IPS-20b (cell line): Measurements from ENCODE around the gene RICTOR.

ENCODE experiments used
- H3K27ac ChIP-seq: one replicate; pipeline ENCODE4 v1.5.1; 2013; ENCODE audit warnings: low read length
- H3K27me3 ChIP-seq: 2 replicates; pipeline ENCODE4 v1.6.1; 2013; ENCODE audit warnings: mild to moderate bottlenecking, low read length, inconsistent platforms; ENCODE audit not compliant: insufficient read depth
- H3K36me3 ChIP-seq: 2 replicates; pipeline ENCODE4 v1.6.1; 2013; ENCODE audit warnings: low read depth, mild to moderate bottlenecking, inconsistent platforms, low read length, moderate library complexity; ENCODE audit not compliant: insufficient read depth
- H3K4me1 ChIP-seq: 2 replicates; pipeline ENCODE4 v1.6.1; 2013; ENCODE audit warnings: mild to moderate bottlenecking, control low read depth, inconsistent platforms, low read length, moderate library complexity; ENCODE audit not compliant: insufficient read depth
- H3K4me3 ChIP-seq: 2 replicates; pipeline ENCODE4 v1.5.1; 2013; ENCODE audit warnings: mild to moderate bottlenecking, low read length, inconsistent platforms
- H3K9ac ChIP-seq: 2 replicates; pipeline ENCODE4 v1.6.1; 2013; ENCODE audit warnings: low read depth, mild to moderate bottlenecking, inconsistent platforms, low read length, moderate library complexity
- H3K9me3 ChIP-seq: 2 replicates; pipeline ENCODE4 v1.6.1; 2013; ENCODE audit warnings: mild to moderate bottlenecking, low read depth, low read length, inconsistent platforms; ENCODE audit not compliant: insufficient read depth

The RICTOR gene

DNA sequence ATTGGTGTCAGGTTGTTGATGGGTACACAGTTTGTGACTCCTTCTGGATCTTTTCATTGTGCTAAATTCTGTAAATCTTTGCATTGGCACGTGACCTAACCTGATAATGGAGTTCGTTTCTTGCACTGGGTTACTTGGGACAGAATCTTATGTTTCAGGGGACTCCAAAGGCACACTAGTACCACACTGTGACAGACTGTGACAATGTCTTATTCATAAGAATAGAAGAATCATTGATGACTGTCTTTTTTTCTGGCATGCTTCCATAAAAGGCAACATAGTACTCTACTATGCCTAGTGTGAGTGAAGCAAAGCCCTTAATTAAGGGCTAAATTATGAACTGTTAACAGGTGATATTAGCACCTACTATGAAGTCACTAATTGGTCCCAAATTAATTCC lies 35.4 kb upstream of the RICTOR start:
- H3K36me3 ChIP-seq, result no peaks in the 10 kb centered on the region
- no peak overlapping the region for H3K27ac ChIP-seq
- no peaks in the 10 kb centered on the region for H3K4me1 ChIP-seq

GRCh38 chr5:39108987-39109386 lies 34.8 kb upstream of the RICTOR start:
- Histone ChIP-seq H3K36me3 (no peaks in the 10 kb centered on the region), H3K4me3 (no peak overlapping the region), H3K27me3 (no peaks in the 10 kb centered on the region)

More for the DNA sequence above, 35.4 kb upstream of the RICTOR start:
- Histone ChIP-seq H3K27me3 (no peaks in the 10 kb centered on the region), H3K4me3 (no peak overlapping the region), H3K9me3 (no peaks in the 10 kb centered on the region), H3K9ac (no peak overlapping the region)

DNA sequence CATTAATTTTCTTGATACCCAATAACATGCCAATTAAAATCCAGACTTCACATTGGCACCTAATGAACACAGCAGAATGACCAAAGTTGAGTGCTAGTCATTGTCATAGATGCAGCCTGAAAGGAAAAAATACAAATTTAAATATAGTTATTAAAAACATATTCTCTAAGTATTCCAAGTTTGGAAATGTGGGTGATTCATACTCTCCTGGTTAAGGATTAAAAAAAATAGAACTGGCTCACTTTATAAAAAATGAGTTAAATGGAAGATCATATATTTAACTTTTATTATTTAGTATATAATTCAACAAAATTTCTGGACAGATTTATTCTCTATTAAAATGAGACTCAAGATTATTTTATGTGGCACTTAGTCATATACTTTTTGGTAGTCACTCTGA lies 33.2 kb upstream of the RICTOR start:
- no peaks in the 10 kb centered on the region for H3K36me3 ChIP-seq
- H3K27ac ChIP-seq, result no peak overlapping the region
- no peaks in the 10 kb centered on the region for H3K4me1 ChIP-seq
- H3K27me3 ChIP-seq, result no peaks in the 10 kb centered on the region
- H3K9me3 ChIP-seq, result no peaks in the 10 kb centered on the region
- no peak overlapping the region for H3K9ac ChIP-seq
- H3K4me3 ChIP-seq, result no peak overlapping the region

More at GRCh38 chr5:39108987-39109386, 34.8 kb upstream of the RICTOR start:
- Histone ChIP-seq H3K9ac (no peak overlapping the region), H3K4me1 (no peaks in the 10 kb centered on the region), H3K9me3 (no peaks in the 10 kb centered on the region), H3K27ac (no peak overlapping the region)

- no peak overlapping the region for H3K4me3 ChIP-seq
- no peaks in the 10 kb centered on the region for H3K36me3 ChIP-seq
- no peaks in the 10 kb centered on the region for H3K4me1 ChIP-seq
- H3K9me3 ChIP-seq, result no peaks in the 10 kb centered on the region
- H3K9ac ChIP-seq, result no peak overlapping the region
- no peak overlapping the region for H3K27ac ChIP-seq
- H3K27me3 ChIP-seq, result no peaks in the 10 kb centered on the region
Measured at GRCh38 chr5:39106322-39106721, 32.1 kb upstream of the RICTOR start.

- no peak overlapping the region for H3K27ac ChIP-seq
- no peaks in the 10 kb centered on the region for H3K9me3 ChIP-seq
- H3K4me3 ChIP-seq, result no peak overlapping the region
- no peak overlapping the region for H3K9ac ChIP-seq
- no peaks in the 10 kb centered on the region for H3K4me1 ChIP-seq
- no peaks in the 10 kb centered on the region for H3K27me3 ChIP-seq
- H3K36me3 ChIP-seq, result no peaks in the 10 kb centered on the region
Measured at GRCh38 chr5:39104221-39104620, 30.0 kb upstream of the RICTOR start.

- Histone ChIP-seq H3K4me1 (no peaks in the 10 kb centered on the region), H3K9ac (no peak overlapping the region), H3K27ac (no peak overlapping the region), H3K36me3 (no peaks in the 10 kb centered on the region), H3K4me3 (no peak overlapping the region), H3K27me3 (no peaks in the 10 kb centered on the region), H3K9me3 (no peaks in the 10 kb centered on the region)
Measured at GRCh38 chr5:39102684-39103155, 28.5 kb upstream of the RICTOR start.

- H3K4me1 ChIP-seq, result no peaks in the 10 kb centered on the region
- H3K4me3 ChIP-seq, result no peak overlapping the region
- H3K27ac ChIP-seq, result no peak overlapping the region
- no peaks in the 10 kb centered on the region for H3K9me3 ChIP-seq
- H3K27me3 ChIP-seq, result no peaks in the 10 kb centered on the region
- no peaks in the 10 kb centered on the region for H3K36me3 ChIP-seq
- no peak overlapping the region for H3K9ac ChIP-seq
Measured at GRCh38 chr5:39100851-39101396, 26.7 kb upstream of the RICTOR start.

- no peak overlapping the region for H3K9ac ChIP-seq
- no peaks in the 10 kb centered on the region for H3K9me3 ChIP-seq
- H3K27ac ChIP-seq, result no peak overlapping the region
- no peaks in the 10 kb centered on the region for H3K4me1 ChIP-seq
- H3K36me3 ChIP-seq, result no peaks in the 10 kb centered on the region
- H3K4me3 ChIP-seq, result no peak overlapping the region
- H3K27me3 ChIP-seq, result no peaks in the 10 kb centered on the region
Measured at GRCh38 chr5:39100301-39100850, 26.2 kb upstream of the RICTOR start.

GRCh38 chr5:39099831-39100230 lies 25.6 kb upstream of the RICTOR start:
- no peaks in the 10 kb centered on the region for H3K9me3 ChIP-seq
- no peak overlapping the region for H3K27ac ChIP-seq
- no peaks in the 10 kb centered on the region for H3K36me3 ChIP-seq
- H3K9ac ChIP-seq, result no peak overlapping the region
- no peak overlapping the region for H3K4me3 ChIP-seq
- H3K27me3 ChIP-seq, result no peaks in the 10 kb centered on the region
- H3K4me1 ChIP-seq, result no peaks in the 10 kb centered on the region

DNA sequence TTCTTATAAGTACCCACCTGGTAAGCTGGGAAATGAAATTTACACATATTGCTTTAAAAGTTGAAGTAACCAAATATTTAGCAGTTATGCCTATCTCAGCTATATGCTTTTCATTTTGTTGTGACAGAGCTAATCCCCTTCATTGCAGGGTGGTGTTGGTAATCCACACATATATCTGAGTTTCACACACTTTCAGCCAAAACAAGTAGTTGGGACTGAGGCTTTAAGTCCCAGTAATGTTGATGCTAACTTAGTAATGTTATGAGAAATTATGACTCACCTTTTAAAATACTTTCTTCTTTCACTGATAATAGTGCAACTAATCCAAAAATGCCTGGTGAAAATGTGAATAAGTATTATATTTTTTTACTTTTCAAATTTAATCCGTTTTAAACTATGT lies 19.2 kb upstream of the RICTOR start:
- Histone ChIP-seq H3K4me1 (no peaks in the 10 kb centered on the region), H3K9ac (no peak overlapping the region), H3K27ac (no peak overlapping the region), H3K27me3 (no peaks in the 10 kb centered on the region), H3K36me3 (no peaks in the 10 kb centered on the region), H3K4me3 (no peak overlapping the region), H3K9me3 (no peaks in the 10 kb centered on the region; the same call in 1 of the 2 replicates)

GRCh38 chr5:39092581-39093351 lies 18.6 kb upstream of the RICTOR start:
- H3K4me1 ChIP-seq, result no peaks in the 10 kb centered on the region
- H3K27me3 ChIP-seq, result no peaks in the 10 kb centered on the region
- no peak overlapping the region for H3K9ac ChIP-seq
- H3K27ac ChIP-seq, result no peak overlapping the region
- H3K9me3 ChIP-seq, result no peaks in the 10 kb centered on the region; the same call in 1 of the 2 replicates
- H3K4me3 ChIP-seq, result no peak overlapping the region
- no peaks in the 10 kb centered on the region for H3K36me3 ChIP-seq
